GM03348 (cell line): ENCODE data around the gene SPG11.
"Not testable (repeated sequence)": the region's sequence is repeated elsewhere in the genome, so short reads cannot be mapped to it uniquely, and the experiment has no call there.

ENCODE experiments used
- DNase-seq: peaks from one replicate; pipeline ENCODE4 v3.0.0; 2012; ENCODE audit warnings: low spot score

Gene SPG11, protein sequence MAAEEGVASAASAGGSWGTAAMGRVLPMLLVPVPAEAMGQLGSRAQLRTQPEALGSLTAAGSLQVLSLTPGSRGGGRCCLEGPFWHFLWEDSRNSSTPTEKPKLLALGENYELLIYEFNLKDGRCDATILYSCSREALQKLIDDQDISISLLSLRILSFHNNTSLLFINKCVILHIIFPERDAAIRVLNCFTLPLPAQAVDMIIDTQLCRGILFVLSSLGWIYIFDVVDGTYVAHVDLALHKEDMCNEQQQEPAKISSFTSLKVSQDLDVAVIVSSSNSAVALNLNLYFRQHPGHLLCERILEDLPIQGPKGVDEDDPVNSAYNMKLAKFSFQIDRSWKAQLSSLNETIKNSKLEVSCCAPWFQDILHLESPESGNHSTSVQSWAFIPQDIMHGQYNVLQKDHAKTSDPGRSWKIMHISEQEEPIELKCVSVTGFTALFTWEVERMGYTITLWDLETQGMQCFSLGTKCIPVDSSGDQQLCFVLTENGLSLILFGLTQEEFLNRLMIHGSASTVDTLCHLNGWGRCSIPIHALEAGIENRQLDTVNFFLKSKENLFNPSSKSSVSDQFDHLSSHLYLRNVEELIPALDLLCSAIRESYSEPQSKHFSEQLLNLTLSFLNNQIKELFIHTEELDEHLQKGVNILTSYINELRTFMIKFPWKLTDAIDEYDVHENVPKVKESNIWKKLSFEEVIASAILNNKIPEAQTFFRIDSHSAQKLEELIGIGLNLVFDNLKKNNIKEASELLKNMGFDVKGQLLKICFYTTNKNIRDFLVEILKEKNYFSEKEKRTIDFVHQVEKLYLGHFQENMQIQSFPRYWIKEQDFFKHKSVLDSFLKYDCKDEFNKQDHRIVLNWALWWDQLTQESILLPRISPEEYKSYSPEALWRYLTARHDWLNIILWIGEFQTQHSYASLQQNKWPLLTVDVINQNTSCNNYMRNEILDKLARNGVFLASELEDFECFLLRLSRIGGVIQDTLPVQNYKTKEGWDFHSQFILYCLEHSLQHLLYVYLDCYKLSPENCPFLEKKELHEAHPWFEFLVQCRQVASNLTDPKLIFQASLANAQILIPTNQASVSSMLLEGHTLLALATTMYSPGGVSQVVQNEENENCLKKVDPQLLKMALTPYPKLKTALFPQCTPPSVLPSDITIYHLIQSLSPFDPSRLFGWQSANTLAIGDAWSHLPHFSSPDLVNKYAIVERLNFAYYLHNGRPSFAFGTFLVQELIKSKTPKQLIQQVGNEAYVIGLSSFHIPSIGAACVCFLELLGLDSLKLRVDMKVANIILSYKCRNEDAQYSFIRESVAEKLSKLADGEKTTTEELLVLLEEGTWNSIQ (N-terminal part only)

DNA sequence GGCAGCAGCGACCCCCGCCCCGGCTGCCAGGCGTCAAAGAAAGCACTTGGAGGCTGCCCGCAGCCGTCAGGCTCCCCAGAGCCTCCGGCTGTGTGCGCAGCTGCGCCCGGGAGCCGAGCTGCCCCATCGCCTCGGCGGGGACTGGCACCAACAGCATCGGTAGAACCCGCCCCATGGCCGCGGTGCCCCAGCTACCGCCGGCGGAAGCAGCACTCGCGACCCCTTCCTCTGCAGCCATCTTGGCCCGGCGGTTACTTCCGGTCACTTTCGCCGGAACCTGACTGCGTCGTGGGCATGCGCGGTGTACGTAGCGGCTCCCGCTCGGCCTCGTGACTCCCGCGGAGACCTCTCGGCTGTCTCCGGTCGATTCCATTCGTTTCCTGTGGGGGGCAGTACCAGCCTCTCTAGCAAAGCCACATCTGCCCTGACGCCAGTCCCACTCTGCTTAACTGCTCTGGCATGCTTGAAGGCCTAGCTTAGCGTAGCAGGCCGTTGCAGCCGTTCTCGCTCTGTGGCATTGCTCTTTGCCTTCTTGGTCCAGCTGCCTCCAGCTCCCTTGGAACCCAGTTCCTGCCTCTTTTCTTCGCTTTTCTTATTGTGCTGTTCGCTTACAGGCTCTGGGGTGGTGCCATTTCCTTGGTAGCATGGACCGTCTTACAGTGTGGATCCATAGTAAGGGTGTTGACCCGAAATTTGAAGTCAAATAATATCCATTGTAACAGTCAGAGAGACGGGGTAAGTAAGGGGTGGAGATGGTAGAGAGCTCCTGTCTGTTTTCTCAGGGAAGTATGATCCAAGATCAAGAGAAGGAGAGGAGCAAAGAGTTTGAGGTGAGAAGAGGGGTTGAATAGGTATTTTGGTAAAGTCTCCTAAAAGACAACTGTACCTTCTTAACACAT is at the start of gene SPG11:
Gene SPG11 (minus strand): TSS at position 253 of the 899 bp plus-strand sequence. CDS start 15 bp downstream, at position 238.
- peak; percentile 99 for DNase-seq

DNA sequence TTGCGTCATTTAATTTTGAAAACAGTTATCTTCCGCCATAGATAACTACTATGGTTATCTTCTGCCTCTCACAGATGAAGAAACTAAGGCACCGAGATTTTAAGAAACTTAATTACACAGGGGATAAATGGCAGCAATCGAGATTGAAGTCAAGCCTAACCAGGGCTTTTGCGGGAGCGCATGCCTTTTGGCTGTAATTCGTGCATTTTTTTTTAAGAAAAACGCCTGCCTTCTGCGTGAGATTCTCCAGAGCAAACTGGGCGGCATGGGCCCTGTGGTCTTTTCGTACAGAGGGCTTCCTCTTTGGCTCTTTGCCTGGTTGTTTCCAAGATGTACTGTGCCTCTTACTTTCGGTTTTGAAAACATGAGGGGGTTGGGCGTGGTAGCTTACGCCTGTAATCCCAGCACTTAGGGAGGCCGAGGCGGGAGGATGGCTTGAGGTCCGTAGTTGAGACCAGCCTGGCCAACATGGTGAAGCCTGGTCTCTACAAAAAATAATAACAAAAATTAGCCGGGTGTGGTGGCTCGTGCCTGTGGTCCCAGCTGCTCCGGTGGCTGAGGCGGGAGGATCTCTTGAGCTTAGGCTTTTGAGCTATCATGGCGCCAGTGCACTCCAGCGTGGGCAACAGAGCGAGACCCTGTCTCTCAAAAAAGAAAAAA is 49.0 kb upstream of the SPG11 start:
- peak; percentile 62 for DNase-seq

DNA sequence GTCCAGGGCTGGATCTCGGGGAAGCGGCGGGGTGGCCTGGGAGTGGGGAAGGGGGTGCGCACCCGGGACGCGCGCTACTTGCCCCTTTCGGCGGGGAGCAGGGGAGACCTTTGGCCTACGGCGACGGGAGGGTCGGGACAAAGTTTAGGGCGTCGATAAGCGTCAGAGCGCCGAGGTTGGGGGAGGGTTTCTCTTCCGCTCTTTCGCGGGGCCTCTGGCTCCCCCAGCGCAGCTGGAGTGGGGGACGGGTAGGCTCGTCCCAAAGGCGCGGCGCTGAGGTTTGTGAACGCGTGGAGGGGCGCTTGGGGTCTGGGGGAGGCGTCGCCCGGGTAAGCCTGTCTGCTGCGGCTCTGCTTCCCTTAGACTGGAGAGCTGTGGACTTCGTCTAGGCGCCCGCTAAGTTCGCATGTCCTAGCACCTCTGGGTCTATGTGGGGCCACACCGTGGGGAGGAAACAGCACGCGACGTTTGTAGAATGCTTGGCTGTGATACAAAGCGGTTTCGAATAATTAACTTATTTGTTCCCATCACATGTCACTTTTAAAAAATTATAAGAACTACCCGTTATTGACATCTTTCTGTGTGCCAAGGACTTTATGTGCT is 48.4 kb upstream of the SPG11 start:
- peak; percentile 52 for DNase-seq

DNA sequence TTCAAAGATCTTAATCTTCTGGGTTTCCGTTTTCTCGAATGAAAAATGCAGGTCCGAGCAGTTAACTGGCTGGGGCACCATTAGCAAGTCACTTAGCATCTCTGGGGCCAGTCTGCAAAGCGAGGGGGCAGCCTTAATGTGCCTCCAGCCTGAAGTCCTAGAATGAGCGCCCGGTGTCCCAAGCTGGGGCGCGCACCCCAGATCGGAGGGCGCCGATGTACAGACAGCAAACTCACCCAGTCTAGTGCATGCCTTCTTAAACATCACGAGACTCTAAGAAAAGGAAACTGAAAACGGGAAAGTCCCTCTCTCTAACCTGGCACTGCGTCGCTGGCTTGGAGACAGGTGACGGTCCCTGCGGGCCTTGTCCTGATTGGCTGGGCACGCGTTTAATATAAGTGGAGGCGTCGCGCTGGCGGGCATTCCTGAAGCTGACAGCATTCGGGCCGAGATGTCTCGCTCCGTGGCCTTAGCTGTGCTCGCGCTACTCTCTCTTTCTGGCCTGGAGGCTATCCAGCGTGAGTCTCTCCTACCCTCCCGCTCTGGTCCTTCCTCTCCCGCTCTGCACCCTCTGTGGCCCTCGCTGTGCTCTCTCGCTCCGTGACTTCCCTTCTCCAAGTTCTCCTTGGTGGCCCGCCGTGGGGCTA is 47.8 kb upstream of the SPG11 start, which contains the start of the genes B2M and PATL2:
Gene B2M (plus strand): TSS at position 422 of the 647 bp plus-strand sequence. CDS start 30 bp downstream, at position 452.
Gene PATL2 (minus strand): TSS at position 228 of the 647 bp plus-strand sequence. CDS start 34,833 bp downstream, outside the sequence.
- DNase-seq: peak; percentile 96

DNA sequence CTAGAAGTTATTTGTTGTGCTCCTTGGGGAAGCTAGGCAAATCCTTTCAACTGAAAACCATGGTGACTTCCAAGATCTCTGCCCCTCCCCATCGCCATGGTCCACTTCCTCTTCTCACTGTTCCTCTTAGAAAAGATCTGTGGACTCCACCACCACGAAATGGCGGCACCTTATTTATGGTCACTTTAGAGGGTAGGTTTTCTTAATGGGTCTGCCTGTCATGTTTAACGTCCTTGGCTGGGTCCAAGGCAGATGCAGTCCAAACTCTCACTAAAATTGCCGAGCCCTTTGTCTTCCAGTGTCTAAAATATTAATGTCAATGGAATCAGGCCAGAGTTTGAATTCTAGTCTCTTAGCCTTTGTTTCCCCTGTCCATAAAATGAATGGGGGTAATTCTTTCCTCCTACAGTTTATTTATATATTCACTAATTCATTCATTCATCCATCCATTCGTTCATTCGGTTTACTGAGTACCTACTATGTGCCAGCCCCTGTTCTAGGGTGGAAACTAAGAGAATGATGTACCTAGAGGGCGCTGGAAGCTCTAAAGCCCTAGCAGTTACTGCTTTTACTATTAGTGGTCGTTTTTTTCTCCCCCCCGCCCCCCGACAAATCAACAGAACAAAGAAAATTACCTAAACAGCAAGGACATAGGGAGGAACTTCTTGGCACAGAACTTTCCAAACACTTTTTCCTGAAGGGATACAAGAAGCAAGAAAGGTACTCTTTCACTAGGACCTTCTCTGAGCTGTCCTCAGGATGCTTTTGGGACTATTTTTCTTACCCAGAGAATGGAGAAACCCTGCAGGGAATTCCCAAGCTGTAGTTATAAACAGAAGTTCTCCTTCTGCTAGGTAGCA is 47.0 kb upstream of the SPG11 start:
- DNase-seq: peak; percentile 31

DNA sequence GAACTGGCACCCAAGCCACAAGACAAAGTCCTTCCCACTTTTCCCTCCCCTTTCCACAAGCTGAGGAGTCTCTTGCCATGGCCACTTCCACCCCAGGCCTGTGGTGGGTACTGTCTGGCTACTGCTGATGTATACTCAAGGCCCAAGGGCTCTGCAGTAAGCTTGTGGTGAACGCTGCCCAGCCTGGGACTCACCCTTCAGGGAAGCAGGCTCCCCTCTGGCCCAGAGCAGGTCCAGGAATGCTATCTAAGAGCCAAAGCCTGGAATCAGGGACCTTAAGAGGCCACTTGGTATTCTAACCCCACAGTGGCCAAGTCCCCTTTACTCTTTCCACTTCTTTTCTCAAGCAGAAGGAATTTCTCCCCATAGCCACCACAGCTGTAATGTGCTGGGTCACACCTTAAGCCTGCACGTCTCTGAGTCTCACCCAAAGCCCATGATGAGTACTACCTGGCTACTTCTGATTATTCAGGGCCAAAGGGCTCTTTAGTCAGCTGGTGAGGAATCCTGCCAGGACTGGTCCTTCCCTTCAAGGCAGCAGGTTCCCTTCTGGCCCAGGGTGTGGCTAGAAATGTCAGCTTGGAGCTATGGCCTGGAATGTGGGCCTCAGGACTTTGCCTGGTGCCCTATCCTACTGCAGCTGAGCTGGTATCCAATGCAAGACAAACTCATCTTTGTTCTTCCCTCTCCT is 43.6 kb upstream of the SPG11 start:
- no peak for DNase-seq

DNA sequence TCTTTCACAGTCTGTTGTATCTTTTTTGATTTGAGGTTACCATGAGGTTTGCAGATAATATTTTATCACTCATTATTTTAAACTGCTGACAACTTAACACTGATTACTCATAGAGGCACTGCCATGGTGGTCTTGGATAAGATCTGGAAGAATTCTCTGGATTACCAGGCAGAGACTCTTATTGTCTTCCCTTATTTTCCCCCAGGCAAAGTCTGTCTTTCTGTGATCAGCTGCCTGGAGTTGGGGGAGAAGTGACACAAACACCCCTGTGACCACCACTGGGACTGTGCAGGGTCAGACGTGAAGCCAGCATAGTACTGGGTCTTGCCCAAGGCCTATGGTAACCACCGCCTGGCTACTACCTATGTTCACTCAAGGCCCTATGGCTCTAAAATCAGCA is 42.9 kb upstream of the SPG11 start:
- no peak for DNase-seq

DNA sequence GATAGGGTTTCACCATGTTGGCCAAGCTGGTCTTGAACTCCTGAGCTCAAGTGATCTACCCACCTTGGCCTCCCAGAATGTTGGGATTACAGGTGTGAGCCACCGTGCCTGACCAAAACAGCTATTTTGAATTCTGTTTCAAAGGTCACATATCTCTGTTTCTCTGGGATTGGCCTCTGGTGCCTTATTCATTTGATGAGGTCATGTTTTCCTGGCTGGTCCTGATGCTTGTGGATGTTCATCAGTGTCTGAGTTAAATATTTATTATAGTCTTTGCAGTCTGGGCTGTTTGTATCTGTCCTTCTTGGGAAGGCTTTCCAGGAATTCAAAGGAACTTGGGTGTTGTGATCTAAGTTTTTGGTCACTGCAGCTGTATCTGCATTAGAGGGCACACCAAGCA is 42.5 kb upstream of the SPG11 start:
- no peak for DNase-seq

DNA sequence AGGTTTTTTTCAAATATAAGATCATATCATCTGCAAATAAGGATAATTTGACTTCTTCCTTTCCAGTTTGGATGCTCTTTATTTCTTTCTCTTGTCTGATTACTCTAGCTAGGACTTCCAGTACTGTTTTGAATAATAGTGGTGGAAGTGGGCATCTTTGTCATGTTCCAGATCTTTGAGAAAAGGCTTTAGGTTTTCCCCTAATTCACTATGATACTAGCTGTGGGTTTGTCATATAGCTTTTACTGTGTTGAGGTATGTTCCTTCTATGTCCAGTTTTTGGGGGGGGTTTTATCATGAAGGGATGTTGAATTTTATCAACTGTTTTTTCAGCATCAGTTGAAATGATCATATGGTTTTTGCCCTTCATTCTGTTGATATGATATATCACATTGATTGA is 37.2 kb upstream of the SPG11 start:
- not testable (repeated sequence) for DNase-seq

DNA sequence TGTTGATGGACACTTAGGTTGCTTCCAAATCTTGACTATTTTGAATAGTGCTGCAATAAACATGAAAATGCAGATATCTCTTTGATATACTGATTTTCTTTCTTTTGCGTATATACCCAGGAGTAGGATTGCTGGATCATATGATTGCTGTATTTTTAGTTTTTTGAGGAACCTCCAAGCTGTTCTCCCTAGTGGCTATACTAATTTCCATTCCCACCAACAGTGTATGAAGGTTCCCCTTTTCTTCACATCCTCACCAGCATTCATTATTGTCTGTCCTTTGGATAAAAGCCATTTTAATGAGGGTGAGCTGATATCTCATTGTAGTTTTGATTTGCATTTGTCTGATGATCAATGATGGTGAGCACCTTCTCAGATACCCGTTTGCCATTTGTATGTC is 35.2 kb upstream of the SPG11 start:
- no peak for DNase-seq

DNA sequence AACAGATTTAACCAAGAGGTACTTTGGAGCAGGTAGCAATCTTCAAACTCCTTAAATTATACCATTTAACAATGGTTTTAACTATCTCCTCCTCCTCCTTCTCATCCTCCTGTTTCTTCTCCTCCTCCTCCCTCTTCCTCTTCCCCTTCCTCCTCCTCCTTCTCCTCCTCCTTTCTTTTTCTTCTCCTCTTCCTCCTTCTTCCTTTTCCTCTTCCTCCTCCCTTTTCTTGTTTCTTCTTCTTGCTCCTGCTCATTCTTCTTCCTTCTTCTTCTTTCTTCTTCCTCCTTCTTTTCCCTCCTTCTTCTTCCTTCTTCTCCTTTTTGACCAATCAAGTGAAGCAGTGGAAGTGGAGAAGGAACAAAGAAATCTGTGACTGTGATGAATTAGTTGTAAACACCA is 33.6 kb upstream of the SPG11 start:
- no peak for DNase-seq

DNA sequence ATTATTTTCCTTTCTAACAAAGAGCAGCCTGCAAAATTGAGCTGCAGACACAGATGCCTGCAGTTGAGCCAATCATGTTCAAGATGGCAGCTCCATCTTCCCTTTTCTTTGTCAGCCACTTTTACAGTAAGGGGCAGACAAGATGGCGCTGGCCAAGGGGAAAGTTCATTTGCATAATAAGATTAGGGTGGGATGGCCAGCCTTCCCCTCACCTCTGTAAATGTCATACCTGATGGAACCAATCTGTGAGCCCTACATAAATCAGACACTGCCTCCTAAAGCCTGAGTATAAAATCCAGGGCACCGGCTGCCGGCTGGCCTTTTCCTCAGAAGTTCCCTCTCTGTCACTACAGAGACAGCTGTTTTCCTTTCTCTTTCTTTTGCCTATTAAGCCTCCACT is 31.8 kb upstream of the SPG11 start:
- no peak for DNase-seq

DNA sequence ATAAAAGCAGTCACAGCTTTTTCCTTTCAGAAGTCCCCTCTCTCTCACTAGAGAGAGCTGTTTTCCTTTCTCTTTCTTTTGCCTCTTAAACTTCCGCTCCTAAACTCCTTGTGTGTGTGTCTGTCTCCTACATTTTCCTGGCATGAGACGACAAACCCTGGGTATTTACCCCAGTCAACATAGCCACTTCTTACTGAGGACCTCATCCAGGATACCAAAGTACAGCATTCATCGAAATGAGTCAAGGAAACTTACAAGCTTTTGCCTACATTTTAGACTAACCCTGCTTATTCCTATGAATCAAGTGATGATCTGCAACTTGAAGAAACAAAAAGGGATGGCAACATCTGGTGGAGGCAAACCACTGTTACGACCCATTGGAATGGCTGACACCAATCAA is 31.0 kb upstream of the SPG11 start:
- DNase-seq: no peak

DNA sequence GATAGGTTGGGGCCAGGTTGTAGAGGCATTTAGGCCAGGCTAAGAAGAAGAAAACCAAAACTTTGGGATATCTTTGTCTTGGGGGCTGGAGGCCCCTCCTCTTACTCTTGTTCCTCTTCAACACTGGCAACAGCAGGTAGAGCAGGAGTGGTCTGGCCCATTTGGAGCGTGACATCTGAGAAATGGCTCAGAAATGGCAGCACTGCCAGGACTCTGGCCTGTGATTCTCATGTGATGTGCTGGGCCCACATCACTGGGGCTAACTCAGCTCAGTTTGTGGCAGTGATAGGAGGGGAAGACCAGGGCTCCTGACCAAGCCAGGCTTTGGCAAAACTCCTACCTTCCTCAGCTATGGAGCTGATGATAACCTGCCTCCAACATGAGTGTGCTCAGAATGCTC is 29.2 kb upstream of the SPG11 start:
- no peak for DNase-seq

DNA sequence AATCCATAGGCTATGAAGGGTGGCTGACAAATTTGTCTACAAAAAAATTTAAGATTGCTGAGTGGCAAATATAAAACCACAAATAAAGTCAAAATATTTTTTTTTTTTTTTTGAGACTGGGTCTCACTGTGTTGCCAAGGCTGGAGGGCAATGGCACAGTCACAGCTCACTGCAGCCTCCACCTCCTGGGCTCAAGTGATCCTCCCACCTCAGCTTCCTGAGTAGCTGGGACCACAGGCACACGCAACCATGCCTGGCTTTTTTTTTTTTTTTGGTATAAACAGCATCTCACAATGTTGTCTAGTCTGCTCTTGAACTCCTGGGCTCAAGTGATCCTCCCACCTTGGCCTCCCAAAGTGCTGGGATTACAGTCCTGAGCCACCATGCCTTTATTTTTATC is 26.8 kb upstream of the SPG11 start:
- not testable (repeated sequence) for DNase-seq

DNA sequence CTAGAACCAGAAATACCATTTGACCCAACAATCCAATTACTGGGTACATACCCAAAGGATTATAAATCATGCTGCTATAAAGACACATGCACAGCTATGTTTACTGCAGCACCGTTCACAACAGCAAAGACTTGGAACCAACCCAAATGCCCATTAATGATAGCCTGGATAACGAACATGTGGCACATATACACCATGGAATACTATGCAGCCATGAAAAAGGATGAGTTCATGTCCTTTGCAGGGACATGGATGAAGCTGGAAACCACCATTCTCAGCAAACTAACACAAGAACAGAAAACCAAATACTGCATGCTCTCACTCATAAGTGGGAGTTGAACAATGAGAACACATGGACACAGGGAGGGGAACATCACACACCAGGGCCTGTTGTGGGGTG is 25.9 kb upstream of the SPG11 start:
- not testable (repeated sequence) for DNase-seq

DNA sequence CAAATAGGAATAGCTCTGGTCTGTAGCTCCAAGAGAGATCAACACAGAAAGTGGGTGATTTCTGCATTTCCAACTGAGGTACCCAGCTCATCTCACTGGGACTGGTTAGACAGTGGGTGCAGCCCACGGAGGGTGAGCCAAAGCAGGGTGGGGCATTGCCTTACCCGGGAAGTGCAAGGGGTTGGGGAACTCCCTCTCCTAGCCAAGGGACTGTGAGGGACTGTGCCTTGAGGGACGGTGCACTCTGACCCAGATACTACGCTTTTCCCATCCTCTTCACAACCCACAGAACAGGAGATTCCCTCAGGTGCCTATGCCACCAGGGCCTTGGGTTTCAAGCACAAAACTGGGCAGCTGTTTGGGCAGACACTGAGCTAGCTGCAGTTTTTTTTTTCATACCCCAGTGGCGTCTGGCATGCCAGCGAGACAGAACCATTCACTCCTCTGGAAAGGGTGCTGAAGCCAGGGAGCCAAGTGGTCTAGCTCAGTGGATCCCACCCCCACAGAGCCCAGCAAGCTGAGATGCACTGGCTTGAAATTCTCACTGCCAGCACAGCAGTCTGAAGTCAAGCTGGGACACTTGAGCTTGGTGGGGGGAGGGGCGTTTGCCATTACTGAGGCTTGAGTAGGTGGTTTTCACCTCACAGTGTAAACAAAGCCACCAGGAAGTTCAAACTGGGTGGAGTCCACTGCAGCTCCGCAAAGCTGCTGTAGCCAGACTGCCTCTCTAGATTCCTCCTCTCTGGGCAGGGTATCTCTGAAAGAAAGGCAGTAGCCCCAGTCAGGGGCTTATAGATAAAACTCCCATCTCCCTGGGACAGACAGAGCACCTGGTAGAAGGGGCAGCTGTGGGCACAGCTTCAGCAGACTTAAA is 19.6 kb upstream of the SPG11 start:
- DNase-seq: not testable (repeated sequence)
